ENCODE measurements around the gene FBXW9. TPM values are rescaled to one million over a fixed set of nuclear protein-coding genes. Genes with fewer than 3 reads are reported as not detected.

Gene FBXW9
- total and polyA plus RNA-seq, 2 of the 13 experiments (the other 11 are each of a cell fraction or from before 2014, with no cell fraction given) = 5.7 to 6.1 TPM

- Histone ChIP-seq H3K9me3 (ENCODE audit: low read length) (no peaks in the 10 kb centered on the region), H3K4me3 (replicated peaks in 1 of 3; ENCODE audit: insufficient read depth in 1 of 3, low read depth in 2 of 3, low read length in 3 of 3) (no peak overlapping the region), H3K27ac (ENCODE audit: extremely low read length, insufficient read depth, low read length) (no peak overlapping the region), H2AFZ (ENCODE audit: low read length) (no peak overlapping the region), H3K4me1 (ENCODE audit: insufficient read depth, low read length) (no peaks in the 10 kb centered on the region), H3K4me2 (ENCODE audit: low read depth, low read length) (no peak overlapping the region), H4K20me1 (ENCODE audit: insufficient read depth, low read length) (no peaks in the 10 kb centered on the region), H3K9ac (ENCODE audit: insufficient read depth, low read depth, low read length) (no peak overlapping the region), H3K79me2 (ENCODE audit: insufficient read depth, low read length) (no peaks in the 10 kb centered on the region), H3K36me3 (replicated peaks in 1 of 2; ENCODE audit: control insufficient read depth in 1 of 2, insufficient read depth in 2 of 2, low read length in 2 of 2) (no peaks in the 10 kb centered on the region), H3K27me3 (ENCODE audit: control insufficient read depth in 1 of 2, insufficient read depth in 2 of 2, low read length in 2 of 2) (no peaks in the 10 kb centered on the region)
- WGBS (ENCODE audit: low lambda C conversion rate) = 95% methylated on average over 15 of the region's 29 CpGs
- FAIRE-seq (no peak), DNase-seq (ENCODE audit: low spot score) (no peak), ATAC-seq (peak; percentile 30)
- TF ChIP-seq CTCF (CRISPR knock-in tag; IDR thresholded peaks at IDR 0.05) (peak; percentile 35; the same call in 1 of the 2 replicates), RARG (CRISPR knock-in tag; IDR thresholded peaks at IDR 0.05; ENCODE audit: low read depth) (no peak), ZBTB33 (CRISPR knock-in tag; IDR thresholded peaks at IDR 0.05) (peak; percentile 92), ZBTB38 (CRISPR knock-in tag; IDR thresholded peaks at IDR 0.05) (0 out of 2 replicates have a peak, but pooled peaks have one; percentile 44)
- CTCF ChIA-PET (ENCODE audit: low intra/inter-chr PET ratio, low total read pairs) = no interaction called here
- in situ Hi-C loops (cut with HindIII; ENCODE audit: extremely low pct_ligation_motif_present, low pct_unique_long_range_greater_than_20kb) (no loop called here), intact Hi-C loops (cut with micrococcal nuclease; ENCODE audit: unreplicated experiment) (no loop called here)
- BruUV-seq (replicated peaks) = no TSS peak
- POLR2A ChIA-PET = no interaction called here
Observed at GRCh38 chr19:12648088-12648487, 48.3 kb downstream of the FBXW9 start.
